Muscle layer of colon (tissue), 2 donors: ENCODE measurements around the gene TTYH1.
"Not testable (repeated sequence)": the region's sequence is repeated elsewhere in the genome, so short reads cannot be mapped to it uniquely, and the experiment has no call there.

ENCODE experiments used
- H3K27ac ChIP-seq: one replicate; pipeline ENCODE4 v1.7.0; 2013; ENCODE audit warnings: low read depth, mild to moderate bottlenecking, low read length, moderate library complexity
- H3K27me3 ChIP-seq, 2 donors: one replicate each; pipeline ENCODE4 v1.7.0; 2013; ENCODE audit warnings: low read length in 2 of 2, mild to moderate bottlenecking in 2 of 2; ENCODE audit not compliant: insufficient read depth in 2 of 2, control insufficient read depth in 1 of 2
- H3K36me3 ChIP-seq: one replicate; pipeline ENCODE4 v1.7.0; 2013; ENCODE audit warnings: mild to moderate bottlenecking, low read length; ENCODE audit not compliant: insufficient read depth
- H3K4me1 ChIP-seq: one replicate; pipeline ENCODE4 v1.7.0; 2013; ENCODE audit warnings: mild to moderate bottlenecking, low read length; ENCODE audit not compliant: insufficient read depth
- H3K4me3 ChIP-seq, 2 donors: one replicate each; pipeline ENCODE4 v1.7.0; 2013; ENCODE audit warnings: low read length in 2 of 2, low read depth in 1 of 2, mild to moderate bottlenecking in 1 of 2, moderate library complexity in 1 of 2
- H3K9ac ChIP-seq: one replicate; pipeline ENCODE4 v1.7.0; 2013; ENCODE audit warnings: low read length
- H3K9me3 ChIP-seq: one replicate; pipeline ENCODE4 v1.7.0; 2013; ENCODE audit warnings: mild to moderate bottlenecking, low read length
- donor health status: abdominal sarcoma.
- donor health status: Adenocarcinoma of cecum.

The TTYH1 gene

GRCh38 chr19:54379187-54379678 is 36.0 kb upstream of the TTYH1 start:
- no peaks in the 10 kb centered on the region for H3K36me3 ChIP-seq
- H3K9me3 ChIP-seq: peaks cover 4% of the 10 kb centered on the region
- H3K9ac ChIP-seq: no peak overlapping the region
- H3K4me1 ChIP-seq: no peaks in the 10 kb centered on the region
- H3K4me3 ChIP-seq: no peak overlapping the region
- no peak overlapping the region for H3K27ac ChIP-seq
- H3K27me3 ChIP-seq: no peaks in the 10 kb centered on the region

GRCh38 chr19:54380897-54381296 is 34.4 kb upstream of the TTYH1 start:
- no peaks in the 10 kb centered on the region for H3K36me3 ChIP-seq
- no peaks in the 10 kb centered on the region for H3K4me1 ChIP-seq
- no peak overlapping the region for H3K4me3 ChIP-seq
- H3K9me3 ChIP-seq: peaks cover 4% of the 10 kb centered on the region
- H3K27ac ChIP-seq: no peak overlapping the region
- no peak overlapping the region for H3K9ac ChIP-seq
- H3K27me3 ChIP-seq: no peaks in the 10 kb centered on the region

- not testable (repeated sequence) for H3K4me1 ChIP-seq, H3K4me3 ChIP-seq, H3K9ac ChIP-seq, H3K27me3 ChIP-seq, H3K27ac ChIP-seq, H3K9me3 ChIP-seq, H3K36me3 ChIP-seq
These were observed 33.2 kb upstream of the TTYH1 start for GRCh38 chr19:54382041-54382440.

- no peak overlapping the region for H3K27ac ChIP-seq
- no peaks in the 10 kb centered on the region for H3K4me1 ChIP-seq
- no peaks in the 10 kb centered on the region for H3K27me3 ChIP-seq
- H3K36me3 ChIP-seq: no peaks in the 10 kb centered on the region
- no peak overlapping the region for H3K4me3 ChIP-seq
- H3K9ac ChIP-seq: no peak overlapping the region
- peaks cover 4% of the 10 kb centered on the region for H3K9me3 ChIP-seq
These were observed 31.9 kb upstream of the TTYH1 start for GRCh38 chr19:54383330-54383729.

- no peaks in the 10 kb centered on the region for H3K4me1 ChIP-seq
- H3K9me3 ChIP-seq: no peaks in the 10 kb centered on the region
- H3K27ac ChIP-seq: no peak overlapping the region
- no peak overlapping the region for H3K9ac ChIP-seq
- H3K27me3 ChIP-seq: peaks cover 4 to 15% of the 10 kb centered on the region in 2 donors
- no peaks in the 10 kb centered on the region for H3K36me3 ChIP-seq
- H3K4me3 ChIP-seq: no peak overlapping the region
These were observed 27.1 kb upstream of the TTYH1 start for GRCh38 chr19:54387991-54388801.

- no peak overlapping the region for H3K4me3 ChIP-seq
- H3K9me3 ChIP-seq: no peaks in the 10 kb centered on the region
- H3K36me3 ChIP-seq: no peaks in the 10 kb centered on the region
- no peaks in the 10 kb centered on the region for H3K4me1 ChIP-seq
- H3K27ac ChIP-seq: no peak overlapping the region
- no peak overlapping the region for H3K9ac ChIP-seq
- H3K27me3 ChIP-seq: peaks cover 4 to 15% of the 10 kb centered on the region in 2 donors
These were observed 26.5 kb upstream of the TTYH1 start for GRCh38 chr19:54388802-54389139.

GRCh38 chr19:54389553-54389952 is 25.7 kb upstream of the TTYH1 start:
- Histone ChIP-seq H3K4me3 (no peak overlapping the region), H3K4me1 (no peaks in the 10 kb centered on the region), H3K27ac (no peak overlapping the region), H3K9me3 (no peaks in the 10 kb centered on the region), H3K27me3 (peaks cover 4 to 15% of the 10 kb centered on the region in 2 donors), H3K9ac (no peak overlapping the region), H3K36me3 (no peaks in the 10 kb centered on the region)

GRCh38 chr19:54390942-54391577 is 24.2 kb upstream of the TTYH1 start:
- Histone ChIP-seq H3K36me3 (no peaks in the 10 kb centered on the region), H3K4me3 (no peak overlapping the region), H3K9ac (no peak overlapping the region), H3K27me3 (peaks cover 4 to 15% of the 10 kb centered on the region in 2 donors), H3K27ac (no peak overlapping the region), H3K9me3 (no peaks in the 10 kb centered on the region), H3K4me1 (no peaks in the 10 kb centered on the region)

GRCh38 chr19:54391589-54392061 is 23.6 kb upstream of the TTYH1 start:
- H3K27ac ChIP-seq: no peak overlapping the region
- no peaks in the 10 kb centered on the region for H3K9me3 ChIP-seq
- H3K4me3 ChIP-seq: no peak overlapping the region
- H3K27me3 ChIP-seq: peaks cover 4 to 15% of the 10 kb centered on the region in 2 donors
- H3K9ac ChIP-seq: no peak overlapping the region
- H3K4me1 ChIP-seq: no peaks in the 10 kb centered on the region
- no peaks in the 10 kb centered on the region for H3K36me3 ChIP-seq

- Histone ChIP-seq H3K27ac (no peak overlapping the region), H3K4me3 (no peak overlapping the region), H3K36me3 (no peaks in the 10 kb centered on the region), H3K9me3 (no peaks in the 10 kb centered on the region), H3K9ac (no peak overlapping the region), H3K27me3 (peaks cover 4 to 15% of the 10 kb centered on the region in 2 donors), H3K4me1 (no peaks in the 10 kb centered on the region)
These were observed 23.2 kb upstream of the TTYH1 start for GRCh38 chr19:54392105-54392504.

GRCh38 chr19:54393381-54393780 is 21.9 kb upstream of the TTYH1 start:
- Histone ChIP-seq H3K36me3 (no peaks in the 10 kb centered on the region), H3K9me3 (no peaks in the 10 kb centered on the region), H3K27ac (no peak overlapping the region), H3K27me3 (peaks cover 4 to 15% of the 10 kb centered on the region in 2 donors), H3K9ac (no peak overlapping the region), H3K4me3 (no peak overlapping the region), H3K4me1 (no peaks in the 10 kb centered on the region)
